Tibial nerve (tissue), 4 donors: Measurements from ENCODE around the gene SLC25A34.

Experiments
- CTCF ChIP-seq, 5 experiments: fragments of 200-600 bp in 3 of 5; fragments of 450-650 bp in 2 of 5; sonication (generic) in 3 of 5; IDR thresholded peaks; one replicate each; pipeline ENCODE4 v1.5.1; 2016 to 2019; ENCODE audit warnings: antibody characterized with exemption in 5 of 5, mild to moderate bottlenecking in 3 of 5, moderate library complexity in 2 of 5
- EP300 ChIP-seq, 2 donors: sonication (generic); formaldehyde crosslinking; IDR thresholded peaks; one replicate each; pipeline ENCODE4 v1.6.1; 2017; ENCODE audit warnings: antibody characterized with exemption in 2 of 2, mild to moderate bottlenecking in 1 of 2
- POLR2A ChIP-seq, 2 donors: fragments of 450-650 bp; IDR thresholded peaks; one replicate each; pipeline ENCODE4 v1.6.1; 2017; ENCODE audit warnings: antibody characterized with exemption in 2 of 2, mild to moderate bottlenecking in 2 of 2, moderate library complexity in 2 of 2

GRCh38 chr1:15738416-15739113 is 2.5 kb downstream of the SLC25A34 start:
- no peak for TF ChIP-seq CTCF (IDR thresholded peaks at IDR 0.05)
- no peak for TF ChIP-seq POLR2A (IDR thresholded peaks at IDR 0.05)
- no peak for TF ChIP-seq EP300 (IDR thresholded peaks at IDR 0.05)
